GM10266 (cell line): ENCODE data around the gene LRRC26.

ENCODE experiments used
- DNase-seq: peaks from one replicate; pipeline ENCODE4 v3.0.0; 2012; ENCODE audit errors: extremely low spot score
- TF ChIP-seq, protein P1 (sequence below): IDR thresholded peaks from 2 replicates; pipeline ENCODE4 v1.5.1; 2012; ENCODE audit warnings: mild to moderate bottlenecking, low read depth; ENCODE audit not compliant: control insufficient read depth, insufficient read depth; ENCODE audit errors: missing control alignments

Gene LRRC26

DNA sequence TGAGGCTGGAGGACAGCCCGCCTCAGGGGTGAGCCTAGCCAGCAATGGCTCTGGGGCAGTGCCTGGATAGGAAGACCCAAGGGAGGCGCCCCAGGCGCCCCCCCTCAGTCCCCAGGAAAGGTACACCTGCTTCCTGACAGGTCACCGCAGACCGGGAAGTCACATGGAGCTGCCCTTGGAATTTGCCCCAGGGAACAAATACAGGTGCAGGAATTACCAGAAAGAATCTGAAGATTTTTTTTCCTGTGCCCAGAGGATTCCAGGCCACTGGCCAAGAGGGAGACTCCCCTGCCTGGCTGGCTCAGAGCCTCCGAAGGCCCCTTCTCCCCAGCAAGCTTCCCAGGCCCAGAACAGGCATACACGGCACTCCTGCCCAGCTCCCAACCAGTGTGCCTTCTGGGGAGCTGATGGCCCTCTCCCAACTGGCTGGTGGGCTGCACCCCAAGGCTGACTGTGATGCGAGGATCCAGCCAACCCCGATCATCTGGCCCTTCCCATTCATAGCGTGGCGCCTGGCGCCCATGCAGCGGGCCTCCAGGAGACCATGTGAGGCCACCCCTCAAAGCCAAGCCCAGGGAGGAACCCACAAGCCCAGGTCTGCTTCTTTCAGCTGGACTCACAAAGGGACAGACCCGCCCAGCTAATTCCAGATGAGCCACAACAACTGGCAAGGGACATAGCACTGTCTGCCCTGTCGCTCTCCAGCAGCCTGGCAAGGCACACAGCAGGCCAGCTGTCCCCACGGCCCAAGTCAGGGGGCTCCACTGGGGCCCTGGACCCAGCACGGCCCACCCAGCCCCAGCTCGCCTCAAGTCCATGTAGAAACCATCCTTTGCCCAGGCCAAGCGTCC, 28.4 kb upstream of the LRRC26 start:
- TF ChIP-seq, protein P1, sequence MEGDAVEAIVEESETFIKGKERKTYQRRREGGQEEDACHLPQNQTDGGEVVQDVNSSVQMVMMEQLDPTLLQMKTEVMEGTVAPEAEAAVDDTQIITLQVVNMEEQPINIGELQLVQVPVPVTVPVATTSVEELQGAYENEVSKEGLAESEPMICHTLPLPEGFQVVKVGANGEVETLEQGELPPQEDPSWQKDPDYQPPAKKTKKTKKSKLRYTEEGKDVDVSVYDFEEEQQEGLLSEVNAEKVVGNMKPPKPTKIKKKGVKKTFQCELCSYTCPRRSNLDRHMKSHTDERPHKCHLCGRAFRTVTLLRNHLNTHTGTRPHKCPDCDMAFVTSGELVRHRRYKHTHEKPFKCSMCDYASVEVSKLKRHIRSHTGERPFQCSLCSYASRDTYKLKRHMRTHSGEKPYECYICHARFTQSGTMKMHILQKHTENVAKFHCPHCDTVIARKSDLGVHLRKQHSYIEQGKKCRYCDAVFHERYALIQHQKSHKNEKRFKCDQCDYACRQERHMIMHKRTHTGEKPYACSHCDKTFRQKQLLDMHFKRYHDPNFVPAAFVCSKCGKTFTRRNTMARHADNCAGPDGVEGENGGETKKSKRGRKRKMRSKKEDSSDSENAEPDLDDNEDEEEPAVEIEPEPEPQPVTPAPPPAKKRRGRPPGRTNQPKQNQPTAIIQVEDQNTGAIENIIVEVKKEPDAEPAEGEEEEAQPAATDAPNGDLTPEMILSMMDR: no peak
- DNase-seq: no peak

DNA sequence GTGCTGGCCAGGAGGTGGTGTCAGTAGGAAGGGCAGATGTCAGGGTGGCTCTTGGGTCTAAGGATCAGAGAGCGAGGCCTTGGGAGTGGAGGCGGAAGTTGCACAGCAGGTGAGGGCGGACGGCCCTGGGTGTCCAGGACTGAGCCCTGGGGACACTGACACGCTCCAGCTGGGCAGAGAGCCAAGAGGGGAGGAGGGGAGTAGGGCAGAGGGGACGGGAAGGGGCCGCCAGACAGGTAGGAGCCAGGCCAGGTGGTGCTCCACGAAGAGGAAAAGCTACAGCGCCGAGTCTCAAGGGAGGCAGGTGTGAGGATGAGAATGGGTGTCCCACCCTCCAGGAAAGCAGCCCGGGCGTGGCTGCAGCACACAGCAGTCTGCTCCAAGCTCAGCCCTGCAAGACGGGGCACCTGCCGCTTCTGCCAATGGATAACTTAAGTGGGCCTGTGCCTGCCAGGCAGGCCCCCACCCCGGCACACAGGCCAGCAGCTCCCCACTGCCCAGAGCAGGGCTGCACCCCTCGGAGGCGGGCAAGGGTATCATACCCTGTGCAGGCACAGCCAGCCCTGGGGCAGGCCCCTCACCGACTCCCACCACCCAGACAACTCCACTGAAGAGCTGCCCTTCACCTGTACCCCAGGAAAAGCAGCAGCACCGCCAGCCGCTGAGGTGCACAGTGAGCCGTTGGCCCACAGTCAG, 25.8 kb upstream of the LRRC26 start:
- TF ChIP-seq, protein P1: no peak
- DNase-seq: no peak

DNA sequence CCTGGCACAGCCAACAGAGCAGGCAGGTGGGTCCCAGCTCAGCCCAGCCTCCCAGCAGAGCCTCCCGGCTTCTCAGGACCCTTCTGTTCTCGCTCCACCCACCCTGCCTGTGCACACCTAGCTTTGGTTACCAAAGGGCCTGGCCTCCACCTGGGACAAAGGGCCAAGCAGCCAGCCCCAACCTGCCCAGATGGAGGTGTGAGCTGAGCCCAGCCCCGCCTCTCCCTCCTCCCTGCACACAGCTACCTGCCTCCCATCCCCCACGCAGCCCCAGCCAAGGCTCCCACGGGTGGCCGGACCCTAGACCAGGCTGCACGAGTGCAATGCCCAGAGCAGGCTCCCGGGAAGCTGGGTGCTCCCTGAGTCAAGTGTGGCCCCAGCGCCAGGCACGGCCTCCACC, 25.1 kb upstream of the LRRC26 start:
- TF ChIP-seq, protein P1: no peak
- DNase-seq: no peak

DNA sequence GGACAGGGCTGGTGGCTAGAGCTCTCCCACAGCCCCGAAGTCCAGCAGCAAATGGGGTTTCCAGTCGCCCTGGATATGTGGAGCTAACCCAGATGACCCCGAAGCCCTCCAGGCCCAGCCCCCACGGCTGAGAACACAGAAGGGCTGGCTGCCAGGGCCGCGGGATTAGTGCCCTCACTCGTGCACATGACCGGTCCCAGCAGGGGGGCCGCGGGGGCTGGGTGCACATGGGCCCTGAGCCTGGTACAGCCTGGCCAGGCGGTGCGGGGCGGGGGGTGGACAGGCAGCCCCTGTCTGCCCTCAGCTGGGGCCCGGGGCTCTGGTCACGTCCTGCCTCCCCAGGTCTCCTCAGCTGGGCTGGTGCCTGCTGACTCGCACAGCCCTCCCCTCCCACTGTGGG, 24.5 kb upstream of the LRRC26 start:
- no peak for DNase-seq
- TF ChIP-seq, protein P1: no peak

DNA sequence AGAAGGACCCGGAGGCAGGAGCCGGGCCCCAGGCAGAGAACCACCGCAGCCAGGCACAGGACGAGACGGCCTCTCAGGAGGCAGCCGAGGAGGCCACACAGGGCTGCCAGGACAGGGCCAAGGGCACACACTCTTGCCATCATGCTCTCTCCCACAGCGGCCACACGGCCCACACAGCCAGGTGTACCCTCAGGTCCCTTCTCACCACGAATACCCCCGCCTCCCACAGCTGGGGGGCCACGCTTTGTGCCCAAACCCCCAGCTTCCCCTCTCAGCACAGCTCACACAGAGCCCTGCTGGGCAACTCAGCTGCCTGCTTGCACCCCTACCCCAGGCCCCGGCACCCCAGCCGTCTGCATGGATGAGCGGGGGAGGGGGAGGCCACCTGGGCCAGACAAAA, 23.9 kb upstream of the LRRC26 start:
- TF ChIP-seq, protein P1: no peak
- DNase-seq: no peak

DNA sequence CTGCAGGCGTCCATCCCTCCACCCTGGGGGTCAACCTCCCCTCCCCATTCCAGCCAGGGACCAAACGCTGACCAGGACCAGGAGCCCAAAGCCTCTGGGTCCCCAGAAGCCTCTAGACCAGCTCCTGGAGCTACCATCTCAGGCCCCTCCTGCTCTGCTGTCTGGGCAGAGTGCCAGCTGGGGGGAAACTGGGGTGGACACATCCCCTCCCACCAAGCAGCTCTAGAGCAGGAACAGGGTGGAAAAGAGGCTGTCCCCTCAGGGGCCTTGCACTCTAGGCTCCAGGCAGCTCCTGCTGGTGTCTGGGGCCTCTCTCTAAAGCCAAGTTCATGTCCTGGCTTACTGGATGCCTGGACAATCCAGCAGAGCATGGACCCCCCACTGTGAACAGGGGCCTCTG, 23.0 kb upstream of the LRRC26 start:
- TF ChIP-seq, protein P1: no peak
- no peak for DNase-seq

DNA sequence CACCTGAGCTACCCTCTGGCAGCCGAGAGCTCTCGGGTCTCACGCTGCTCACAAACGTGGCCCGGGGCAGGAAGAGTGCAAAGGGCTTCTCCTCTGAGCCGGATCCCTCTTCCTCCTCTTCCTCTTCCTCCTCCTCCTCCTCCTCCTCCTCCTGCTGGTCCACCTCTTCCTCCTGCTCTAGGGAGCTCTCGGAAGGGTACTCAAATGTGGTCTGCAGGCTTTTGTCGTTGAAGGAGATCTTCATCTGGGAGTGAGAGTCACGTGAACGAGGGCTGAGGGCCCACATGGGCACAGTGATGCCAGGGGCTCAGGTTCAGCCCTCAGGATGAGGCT, 22.6 kb upstream of the LRRC26 start:
- TF ChIP-seq, protein P1: no peak
- DNase-seq: no peak
